GM21529 (cell line): ENCODE measurements around the gene CEP112.
"Not testable (repeated sequence)": the region's sequence is repeated elsewhere in the genome, so short reads cannot be mapped to it uniquely, and the experiment has no call there.

Experiments
- ATAC-seq: cut with Tn5 transposase; IDR thresholded peaks from one replicate; pipeline ENCODE4 v1.9.1; 2021; ENCODE audit not compliant: unreplicated experiment

The CEP112 gene

DNA sequence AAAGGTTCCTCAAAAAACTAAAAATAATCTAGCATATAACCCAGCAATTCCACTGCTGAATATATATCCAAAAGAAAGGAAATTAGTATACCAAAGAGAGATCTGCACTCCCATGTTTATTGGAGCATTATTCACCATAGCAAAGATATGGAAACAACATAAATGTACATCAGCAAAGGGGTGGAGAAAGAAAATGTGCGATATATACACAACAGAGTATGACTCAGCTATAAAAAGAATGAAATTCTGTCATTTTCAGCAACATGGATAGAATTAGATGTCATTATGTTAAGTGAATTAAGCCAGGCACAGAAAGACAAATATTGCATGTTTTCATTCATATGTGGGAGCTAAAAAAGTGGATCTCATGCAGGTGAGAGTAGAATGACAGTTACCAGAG lies 350.8 kb downstream of the CEP112 start:
- ATAC-seq, result no peak

DNA sequence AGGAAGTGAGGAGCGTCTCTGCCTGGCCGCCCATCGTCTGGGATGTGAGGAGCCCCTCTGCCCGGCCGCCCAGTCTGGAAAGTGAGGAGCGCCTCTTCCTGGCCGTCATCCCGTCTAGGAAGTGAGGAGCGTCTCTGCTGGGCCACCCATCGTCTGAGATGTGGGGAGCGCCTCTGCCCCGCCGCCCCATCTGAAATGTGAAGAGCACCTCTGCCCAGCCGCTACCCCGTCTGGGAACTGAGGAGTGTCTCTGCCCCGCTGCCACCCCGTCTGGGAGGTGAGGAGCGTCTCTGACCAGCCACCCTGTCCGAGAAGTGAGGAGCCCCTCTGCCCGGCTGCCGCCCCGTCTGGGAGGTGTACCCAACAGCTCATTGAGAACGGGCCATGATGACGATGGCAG lies 354.7 kb downstream of the CEP112 start:
- ATAC-seq, result not testable (repeated sequence)

DNA sequence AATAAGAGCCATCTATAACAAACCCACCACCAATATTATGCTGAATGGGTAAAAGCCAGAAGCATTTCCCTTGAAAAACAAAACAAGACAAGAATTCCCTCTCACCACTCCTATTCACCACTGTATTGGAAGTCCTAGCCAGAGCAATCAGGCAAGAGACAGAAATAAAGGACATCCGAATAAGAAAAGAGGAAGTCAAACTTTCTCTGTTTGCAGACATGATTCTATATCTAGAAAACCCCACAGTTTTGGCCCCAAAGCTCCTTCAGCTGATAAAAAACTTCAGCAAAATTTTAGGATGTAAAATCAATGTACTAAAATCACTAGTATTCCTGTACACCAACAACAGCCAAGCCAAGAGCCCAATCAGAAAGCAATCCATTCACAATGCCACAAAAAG lies 358.7 kb downstream of the CEP112 start:
- no peak for ATAC-seq

DNA sequence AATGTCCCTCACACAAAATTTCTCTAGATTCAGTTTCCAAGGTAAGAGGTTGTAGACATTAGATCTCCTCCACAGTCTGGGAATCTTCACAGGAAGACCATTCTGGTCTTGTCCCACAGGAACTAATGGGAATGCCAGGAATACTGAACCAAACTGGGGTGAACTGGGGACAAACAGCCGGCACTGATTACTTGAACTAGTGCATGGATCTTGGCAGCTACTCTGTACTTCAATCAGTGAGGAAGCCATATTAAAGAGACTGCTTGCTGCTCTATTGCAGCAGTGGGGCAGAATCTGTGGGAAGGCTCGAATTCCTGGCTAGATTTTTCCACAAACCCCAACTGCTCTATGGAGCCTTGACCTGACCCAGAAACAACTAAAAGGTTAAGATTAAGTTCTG lies 361.6 kb downstream of the CEP112 start:
- no peak for ATAC-seq

DNA sequence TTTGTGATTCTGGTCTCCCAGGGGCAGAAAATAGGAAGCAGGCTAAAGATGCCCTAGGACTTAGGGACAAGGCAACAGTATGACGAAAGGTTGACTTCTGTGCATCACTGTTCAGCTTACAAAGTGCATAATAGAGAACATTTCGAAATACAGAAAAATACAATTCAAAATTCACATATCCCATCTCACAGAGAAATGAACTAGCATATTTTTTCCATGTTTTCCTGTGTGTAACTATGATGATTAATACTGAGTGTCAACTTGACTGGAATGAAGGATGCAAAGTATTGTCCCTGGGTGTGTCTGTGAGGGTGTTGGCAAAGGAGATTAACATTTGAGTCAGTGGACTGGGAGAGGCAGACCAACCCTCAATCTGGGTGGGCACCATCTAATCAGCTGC lies 365.4 kb downstream of the CEP112 start:
- not testable (repeated sequence) for ATAC-seq

DNA sequence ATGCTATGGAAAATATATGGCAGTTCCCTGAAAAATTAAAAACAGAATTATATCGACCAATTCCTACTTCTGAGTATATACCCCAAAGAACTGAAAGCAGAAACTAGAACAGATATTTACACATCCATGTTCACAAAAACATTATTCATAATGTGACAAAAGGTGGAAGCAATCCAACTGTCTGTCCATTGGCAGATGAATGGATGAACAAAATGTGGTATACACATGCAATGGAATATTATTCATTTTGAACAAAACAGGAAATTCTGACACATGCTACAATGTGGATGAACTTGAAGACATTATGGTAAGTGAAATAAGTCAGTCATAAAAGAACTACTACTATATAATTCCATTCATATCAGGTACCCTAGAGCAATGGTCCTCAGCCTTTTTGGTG lies 367.0 kb downstream of the CEP112 start:
- no peak for ATAC-seq

DNA sequence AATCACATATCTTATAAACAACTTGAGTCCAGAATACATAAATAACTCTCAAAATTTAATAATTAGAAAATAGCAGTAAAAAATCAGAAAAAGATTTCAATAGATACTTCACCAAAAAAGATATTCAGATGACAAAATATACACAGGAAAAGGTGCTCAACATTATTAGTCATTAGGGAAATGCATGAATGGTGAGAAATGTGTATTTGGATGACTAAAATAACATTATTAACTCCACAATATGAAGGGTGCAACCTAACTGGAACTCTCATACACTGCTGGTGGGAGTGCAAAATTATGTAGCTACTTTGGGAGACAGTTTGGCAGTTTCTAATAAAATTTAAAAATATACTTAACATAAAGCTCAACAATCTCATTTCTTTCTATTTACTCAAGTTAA lies 368.2 kb downstream of the CEP112 start:
- ATAC-seq, result no peak

DNA sequence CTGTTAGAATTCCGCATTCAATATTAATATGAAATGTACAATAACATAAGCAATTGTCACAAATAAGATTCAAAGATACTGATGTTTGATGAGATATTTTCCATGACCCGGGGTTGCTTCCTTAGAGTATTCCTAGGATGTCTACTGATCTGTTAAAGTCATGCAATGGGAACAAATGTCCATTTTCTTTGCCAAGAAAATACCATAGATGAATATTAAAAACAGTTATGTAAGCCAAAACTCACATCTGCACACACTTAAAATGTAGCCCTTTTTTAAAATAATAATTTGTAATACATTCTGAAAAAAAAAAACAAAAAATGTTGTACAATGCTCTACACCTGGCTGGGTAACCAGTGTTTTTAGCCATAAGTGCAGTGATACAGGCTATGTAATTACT lies 371.1 kb downstream of the CEP112 start:
- no peak for ATAC-seq

DNA sequence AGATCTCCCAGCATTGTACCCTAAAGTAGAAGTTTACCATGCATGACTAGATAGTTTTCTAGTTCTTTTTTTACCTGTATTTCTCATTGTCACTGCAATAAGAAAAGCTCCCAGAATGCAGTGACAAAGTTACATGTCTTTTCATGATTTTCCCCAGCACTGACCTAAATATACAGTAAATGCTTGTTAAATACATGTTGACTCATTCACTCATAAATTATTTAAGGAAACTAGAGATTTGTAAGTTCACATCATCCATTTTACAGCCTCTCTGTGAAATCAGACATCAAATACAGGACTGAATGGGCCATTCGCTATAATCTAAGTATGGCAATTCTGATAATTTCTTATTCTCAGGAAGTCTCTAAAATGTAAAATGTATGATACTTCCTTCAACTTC lies 371.6 kb downstream of the CEP112 start:
- no peak for ATAC-seq

DNA sequence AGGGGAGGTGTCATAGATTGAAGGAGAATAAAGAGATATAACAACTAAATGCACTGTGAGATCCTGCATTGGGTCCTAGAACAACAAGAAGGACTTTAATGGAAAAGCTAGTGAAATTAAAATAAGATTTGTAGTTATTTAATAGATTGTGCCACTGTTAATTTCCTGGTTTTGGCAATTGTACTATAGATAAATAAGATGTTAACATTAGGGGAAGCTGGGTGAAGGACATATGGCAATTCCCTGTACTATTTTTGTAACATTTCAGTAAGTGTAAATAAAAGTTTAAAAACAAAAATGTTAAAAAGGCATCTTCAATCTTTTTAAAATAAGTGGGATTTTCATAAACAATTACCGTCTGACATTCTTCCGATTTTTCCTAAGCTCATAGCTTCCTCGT lies 372.1 kb downstream of the CEP112 start:
- no peak for ATAC-seq

DNA sequence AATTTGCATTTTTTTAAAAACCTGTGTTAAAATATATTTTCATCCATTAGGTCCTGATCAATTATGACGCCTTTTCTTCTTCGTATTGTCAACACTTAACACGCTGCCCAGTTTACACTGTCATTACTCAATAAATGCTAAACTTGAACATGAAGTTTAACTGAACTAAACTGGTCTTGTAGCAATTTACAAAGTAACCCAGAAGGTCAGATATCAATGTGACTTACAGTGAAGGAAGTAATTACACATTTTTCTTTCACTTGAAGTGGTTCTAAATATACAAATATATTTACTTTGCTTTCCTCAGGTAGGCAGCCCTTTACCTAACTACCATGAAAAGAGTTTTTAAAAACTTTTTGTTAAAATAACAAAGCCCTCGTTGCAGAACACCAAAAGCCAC lies 374.0 kb downstream of the CEP112 start:
- ATAC-seq, result no peak

DNA sequence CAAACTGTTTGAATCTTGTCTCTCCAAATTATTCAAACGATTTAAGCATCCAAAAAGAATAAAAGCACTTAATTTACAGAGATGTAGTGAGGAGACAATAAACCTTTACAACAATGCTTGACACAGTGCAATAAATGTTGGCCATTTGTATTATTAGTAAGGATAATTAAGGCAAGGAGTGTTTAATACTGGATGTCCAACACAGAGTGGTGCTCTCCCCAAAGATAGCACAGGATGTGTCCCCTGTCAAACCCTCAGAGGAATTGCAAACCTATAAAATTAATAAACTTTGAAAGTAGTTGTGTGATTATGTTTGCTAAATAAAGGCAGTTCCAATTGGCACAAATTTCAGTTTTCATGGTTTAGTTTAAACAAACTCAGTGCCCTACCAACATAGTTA lies 377.5 kb downstream of the CEP112 start:
- no peak for ATAC-seq

DNA sequence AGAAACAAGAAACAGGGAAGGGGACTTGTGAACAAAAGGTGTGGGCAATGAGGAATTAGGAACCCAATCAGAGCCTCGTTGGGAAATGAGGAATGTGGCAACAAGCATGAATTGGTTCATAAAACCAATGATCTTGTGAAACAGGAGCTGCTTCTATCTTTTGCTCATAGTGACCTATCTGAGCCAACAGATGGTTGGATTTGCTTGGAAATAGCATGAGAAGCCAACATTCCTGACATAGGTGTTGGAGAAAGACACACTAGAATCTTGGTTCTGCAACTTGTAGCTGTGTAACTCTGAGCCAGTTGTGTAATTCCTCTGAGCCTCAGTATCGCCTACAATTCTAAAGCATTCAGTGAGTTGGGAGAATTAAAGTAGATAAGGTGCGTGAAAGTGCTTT lies 378.6 kb downstream of the CEP112 start:
- ATAC-seq, result no peak

DNA sequence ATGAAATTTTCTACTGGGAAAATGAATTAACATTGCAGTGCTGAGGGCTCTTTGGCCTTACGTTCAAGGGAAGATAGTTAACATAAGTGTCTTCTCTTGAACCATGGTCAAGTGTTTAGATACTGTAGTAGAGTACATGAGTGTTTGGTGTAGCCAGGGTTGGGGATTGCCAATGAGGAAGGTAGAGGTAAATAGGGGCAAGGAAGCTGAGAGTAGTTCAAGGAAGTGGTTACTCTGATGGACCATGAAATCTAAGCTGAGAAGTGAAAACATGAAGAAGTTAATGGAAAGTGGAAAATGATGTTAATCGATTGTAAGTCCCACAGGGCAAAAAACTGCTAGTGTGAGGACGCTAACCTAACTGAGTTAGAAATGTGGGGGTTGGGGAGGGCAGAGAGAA lies 380.9 kb downstream of the CEP112 start:
- no peak for ATAC-seq

DNA sequence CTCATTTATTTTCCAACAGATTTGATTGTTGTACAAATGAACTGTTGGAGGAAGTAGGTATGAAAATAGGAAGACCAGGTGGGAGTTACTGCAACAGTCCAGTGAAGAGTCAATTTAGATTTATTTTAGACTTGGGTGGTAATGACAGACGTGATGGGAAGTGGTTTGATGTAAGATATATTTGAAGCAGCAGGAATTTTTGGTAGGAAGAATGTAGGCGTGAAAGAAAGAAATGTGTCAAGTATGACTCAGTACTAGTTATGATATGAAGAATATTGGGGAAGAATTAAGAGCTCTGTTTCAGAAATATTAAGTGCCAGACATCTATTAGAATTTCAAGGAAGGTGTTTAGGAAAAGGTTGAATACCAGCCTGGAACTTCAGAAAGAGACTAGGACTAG lies 382.6 kb downstream of the CEP112 start:
- no peak for ATAC-seq

DNA sequence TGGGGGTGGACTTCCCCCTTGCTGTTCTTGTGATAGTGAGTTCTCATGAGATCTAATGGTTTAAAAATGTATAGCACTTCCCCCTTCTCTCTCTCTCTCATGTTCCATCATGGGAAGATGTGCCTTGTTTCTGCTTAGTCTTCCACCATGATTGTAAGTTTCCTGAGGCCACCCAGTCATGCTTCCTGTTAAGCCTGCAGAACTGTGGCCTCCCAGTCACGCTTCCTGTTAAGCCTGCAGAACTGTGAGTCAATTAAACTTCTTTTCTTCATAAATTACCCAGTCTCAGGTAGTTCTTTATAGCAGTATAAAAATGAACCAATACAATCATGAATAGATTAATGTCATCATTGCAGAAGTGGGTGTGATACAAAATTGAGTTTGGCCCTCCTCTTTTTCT lies 383.4 kb downstream of the CEP112 start:
- not testable (repeated sequence) for ATAC-seq

DNA sequence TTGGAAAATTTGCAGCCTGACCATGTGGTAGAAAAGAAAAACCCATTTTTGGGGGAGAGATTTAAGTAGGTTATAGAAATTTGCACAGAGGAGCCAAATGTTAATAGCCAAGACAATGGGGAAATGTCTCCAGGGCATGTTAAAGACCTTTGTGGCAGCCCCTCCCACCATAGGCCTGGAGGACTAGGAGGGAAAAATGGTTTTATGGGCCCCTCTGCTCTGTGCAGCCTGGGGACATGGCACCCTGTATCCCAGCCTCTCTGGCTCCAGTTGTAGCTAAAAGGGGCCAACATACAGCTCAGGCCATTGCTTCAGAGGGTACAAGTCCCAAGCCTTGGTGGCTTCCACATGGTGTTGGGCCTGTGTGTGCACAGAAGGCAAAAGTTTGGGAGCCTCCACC lies 384.6 kb downstream of the CEP112 start:
- ATAC-seq, result no peak

DNA sequence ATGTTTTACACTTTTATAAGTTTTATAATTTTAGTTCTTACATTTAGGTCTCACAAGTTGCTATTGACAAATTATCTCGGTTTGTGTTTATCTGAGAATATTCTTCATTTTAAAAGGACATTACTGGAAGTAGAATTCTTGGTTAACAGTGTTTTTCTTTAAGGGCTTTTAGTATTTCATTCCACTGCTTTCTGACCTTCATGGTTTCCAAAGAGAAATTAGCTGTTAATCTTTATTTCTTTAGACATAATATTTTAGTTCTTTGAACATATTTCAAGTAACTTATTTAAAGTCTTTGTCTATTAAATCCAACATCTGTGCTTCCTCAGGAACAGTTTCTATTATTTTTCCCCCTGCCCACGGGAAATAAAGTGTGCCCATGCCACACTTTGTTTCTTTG lies 390.4 kb downstream of the CEP112 start:
- no peak for ATAC-seq

DNA sequence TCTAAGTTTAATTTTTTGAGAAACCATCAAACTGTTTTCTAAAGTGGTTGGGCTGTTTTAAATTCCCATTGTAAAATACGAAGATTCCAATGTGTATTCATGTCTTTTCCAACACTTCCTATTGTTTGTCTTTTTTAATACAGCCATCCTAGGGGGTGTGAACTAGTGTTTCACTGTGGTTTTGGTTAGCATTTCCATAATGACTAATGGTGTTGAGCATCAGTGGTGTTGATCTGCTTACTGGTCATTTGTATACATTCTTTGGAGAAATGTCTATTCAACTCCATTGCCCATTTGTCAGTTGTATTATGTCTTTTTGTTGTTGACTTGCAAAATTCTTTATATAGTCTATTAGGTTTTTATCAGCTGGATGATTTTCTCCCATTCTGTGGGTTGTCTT lies 391.3 kb downstream of the CEP112 start:
- ATAC-seq, result no peak

DNA sequence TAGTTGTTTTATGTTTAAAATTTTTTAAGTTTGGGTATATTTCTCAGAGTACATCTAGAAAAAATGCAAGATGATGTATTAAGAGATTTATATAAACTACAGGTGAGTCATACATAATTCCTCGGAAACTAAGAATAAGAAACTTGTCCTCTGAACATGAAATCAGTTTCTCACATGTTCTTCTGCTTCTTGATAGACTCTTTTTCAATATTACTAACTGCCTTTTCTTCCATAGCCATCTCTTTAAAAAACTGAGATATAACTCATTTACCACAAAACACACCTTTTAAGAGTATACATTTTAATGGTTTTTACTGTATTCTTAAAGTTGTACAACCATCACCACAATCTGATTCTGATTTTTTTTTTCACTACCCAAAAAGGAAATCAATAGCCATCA lies 392.1 kb downstream of the CEP112 start:
- no peak for ATAC-seq

DNA sequence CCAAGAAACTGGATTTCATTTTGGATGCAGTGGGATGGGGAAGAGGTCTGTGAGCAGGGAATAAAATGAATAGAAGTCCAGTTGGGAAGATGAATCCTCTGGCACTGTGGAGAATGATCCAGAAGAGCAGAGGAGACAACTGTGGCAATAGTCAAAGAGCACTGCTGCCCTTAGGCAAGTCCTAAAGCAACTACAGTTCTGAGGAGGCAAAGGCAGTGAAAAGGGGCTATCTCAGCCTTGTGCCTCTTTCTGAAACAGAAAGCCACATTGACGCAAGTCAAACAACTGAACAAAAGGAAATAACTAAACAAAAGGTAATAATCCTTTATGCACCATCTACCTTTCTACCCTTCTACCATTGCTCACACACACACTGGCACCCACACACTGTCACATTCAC lies 392.5 kb downstream of the CEP112 start:
- ATAC-seq, result no peak

DNA sequence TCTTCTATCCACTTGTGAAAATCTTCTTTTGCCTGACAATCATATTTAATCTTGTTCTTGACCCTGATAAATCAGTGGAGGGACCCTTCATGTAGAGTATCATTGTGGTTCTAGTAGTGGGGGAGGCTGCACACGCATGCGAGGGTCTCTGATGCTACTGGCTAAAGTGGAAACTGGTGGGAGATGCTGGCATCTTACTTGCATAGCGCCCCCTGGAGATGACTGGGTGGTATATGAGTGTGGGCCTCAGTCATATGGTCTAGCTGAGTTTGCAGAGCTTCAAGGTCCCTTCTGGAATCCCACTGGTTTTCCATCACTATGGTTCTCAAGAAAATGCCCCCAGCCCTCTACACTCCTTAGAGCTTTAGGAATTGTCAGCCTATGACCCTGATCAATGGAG lies 394.1 kb downstream of the CEP112 start:
- ATAC-seq, result no peak

DNA sequence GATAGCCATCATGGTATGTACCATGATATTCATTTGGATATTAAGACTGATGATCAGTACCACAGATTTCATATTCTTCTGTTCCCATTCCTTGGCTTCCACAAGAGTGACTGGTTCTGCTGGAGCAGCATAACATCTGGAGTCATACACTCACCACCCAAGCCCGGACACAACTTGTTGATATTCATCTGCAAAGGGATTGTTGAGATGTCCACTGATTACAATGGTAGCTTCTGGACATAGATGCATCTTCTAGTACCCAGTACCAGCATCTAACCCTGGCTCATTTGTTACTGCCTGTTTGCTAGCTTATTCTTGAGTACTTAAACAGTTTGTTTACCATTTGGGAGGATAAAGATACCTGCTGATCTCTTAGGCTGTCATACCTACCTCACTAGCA lies 394.8 kb downstream of the CEP112 start:
- ATAC-seq, result no peak

DNA sequence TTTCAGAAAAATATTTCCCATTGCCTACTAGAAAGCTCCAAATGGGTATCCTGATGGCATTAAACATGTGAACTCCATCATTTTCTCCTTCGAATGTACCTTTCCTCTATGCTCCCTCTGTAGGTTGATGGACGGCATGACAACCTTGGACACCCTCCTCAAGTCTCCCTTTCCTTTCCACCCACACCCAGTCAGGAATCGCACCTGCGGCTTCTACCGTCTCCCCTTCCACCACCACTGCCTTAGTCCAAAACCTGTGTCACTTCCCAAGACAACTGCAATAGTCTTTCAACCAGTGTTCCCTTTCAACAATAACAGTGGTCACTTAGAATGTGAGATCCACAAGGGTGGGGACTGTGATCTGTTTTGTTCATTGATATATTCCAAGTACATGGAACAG lies 397.4 kb downstream of the CEP112 start:
- no peak for ATAC-seq
